ENCODE results near the gene RPAIN.

Gene RPAIN

DNA sequence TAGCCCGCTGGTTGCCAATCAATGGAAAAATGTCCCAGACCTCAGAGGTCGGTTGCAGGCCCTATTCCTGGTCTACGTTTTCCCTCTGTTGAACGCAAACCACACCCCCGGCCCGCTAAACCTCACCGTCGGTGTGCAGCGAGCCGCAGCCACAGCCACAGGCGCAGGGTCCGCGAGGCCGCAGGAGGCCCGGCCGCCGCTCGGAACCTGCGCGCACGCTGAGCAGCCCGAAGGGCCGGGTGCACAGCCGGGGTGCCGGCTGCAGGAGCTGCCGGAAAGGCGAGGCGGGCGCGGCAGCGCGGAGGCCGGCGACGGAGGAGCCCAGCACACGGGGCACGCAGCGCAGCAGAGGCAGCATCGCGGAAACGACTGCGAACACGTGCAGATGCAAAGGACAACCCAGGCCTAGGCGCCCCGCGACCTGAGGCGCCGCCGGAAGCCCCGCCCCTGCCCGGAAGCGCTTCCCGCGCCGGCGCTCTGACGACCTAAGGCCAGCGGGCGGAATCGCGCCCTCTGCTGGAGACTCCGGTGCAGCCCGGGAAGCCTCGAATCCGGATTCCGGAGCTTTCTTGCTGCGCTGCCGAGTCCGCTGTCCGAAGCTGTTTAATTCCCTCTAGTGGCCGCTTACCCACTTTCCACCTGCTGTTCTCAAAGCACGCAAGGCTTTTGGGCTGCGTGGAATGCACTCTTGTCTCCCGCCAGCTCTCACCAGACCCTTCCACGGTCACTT, 18.9 kb downstream of the RPAIN start, which contains the start of gene C1QBP:
Gene C1QBP, minus strand, starts transcription at position 440 of the 730 bp plus-strand sequence. Its CDS starts 82 bp downstream, at position 358.
- peak; percentile 97 for TF ChIP-seq CTCF (IDR thresholded peaks at IDR 0.05; ENCODE audit: low read depth, low read length, missing control alignments)
- H3K4me3 ChIP-seq (replicated peaks; ENCODE audit: low read depth, low read length): peak within 1 kb of the TSS; percentile 61
- peak; percentile 82 for DNase-seq (ENCODE audit: extremely low read depth, low read depth)

DNA sequence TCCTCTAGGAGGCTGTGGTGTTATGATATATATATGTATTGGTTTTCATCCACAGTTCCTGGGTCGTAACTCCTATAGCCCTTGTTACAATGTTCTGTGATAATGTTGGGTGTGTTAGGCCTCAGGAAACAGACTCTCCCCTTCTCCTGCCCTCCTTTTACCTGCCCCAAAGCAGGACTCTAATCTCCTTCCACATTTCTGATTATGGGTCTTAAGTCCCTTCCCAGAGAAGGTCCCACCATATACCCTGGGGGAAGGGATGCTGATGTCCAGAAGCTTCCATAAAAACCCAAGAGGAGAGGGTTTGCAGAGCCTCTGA, 19.4 kb downstream of the RPAIN start:
- no peak for TF ChIP-seq CTCF (IDR thresholded peaks at IDR 0.05; ENCODE audit: low read depth, low read length, missing control alignments)
- peak overlapping the region; percentile 61 for H3K4me3 ChIP-seq (replicated peaks; ENCODE audit: low read depth, low read length)
- DNase-seq (ENCODE audit: extremely low read depth, low read depth): no peak

- no peak overlapping the region for H3K4me3 ChIP-seq (replicated peaks; ENCODE audit: low read depth, low read length)
- TF ChIP-seq CTCF (IDR thresholded peaks at IDR 0.05; ENCODE audit: low read depth, low read length, missing control alignments): no peak
- DNase-seq (ENCODE audit: extremely low read depth, low read depth): no peak
These were observed 23.7 kb downstream of the RPAIN start for GRCh38 chr17:5443728-5444127.

- H3K4me3 ChIP-seq (replicated peaks; ENCODE audit: low read depth, low read length): no peak overlapping the region
- no peak for TF ChIP-seq CTCF (IDR thresholded peaks at IDR 0.05; ENCODE audit: low read depth, low read length, missing control alignments)
- DNase-seq (ENCODE audit: extremely low read depth, low read depth): no peak
These were observed 24.2 kb downstream of the RPAIN start for GRCh38 chr17:5444209-5444608.

GRCh38 chr17:5446786-5447185, 26.8 kb downstream of the RPAIN start:
- H3K4me3 ChIP-seq (replicated peaks; ENCODE audit: low read depth, low read length): no peak overlapping the region
- no peak for TF ChIP-seq CTCF (IDR thresholded peaks at IDR 0.05; ENCODE audit: low read depth, low read length, missing control alignments)
- no peak for DNase-seq (ENCODE audit: extremely low read depth, low read depth)

DNA sequence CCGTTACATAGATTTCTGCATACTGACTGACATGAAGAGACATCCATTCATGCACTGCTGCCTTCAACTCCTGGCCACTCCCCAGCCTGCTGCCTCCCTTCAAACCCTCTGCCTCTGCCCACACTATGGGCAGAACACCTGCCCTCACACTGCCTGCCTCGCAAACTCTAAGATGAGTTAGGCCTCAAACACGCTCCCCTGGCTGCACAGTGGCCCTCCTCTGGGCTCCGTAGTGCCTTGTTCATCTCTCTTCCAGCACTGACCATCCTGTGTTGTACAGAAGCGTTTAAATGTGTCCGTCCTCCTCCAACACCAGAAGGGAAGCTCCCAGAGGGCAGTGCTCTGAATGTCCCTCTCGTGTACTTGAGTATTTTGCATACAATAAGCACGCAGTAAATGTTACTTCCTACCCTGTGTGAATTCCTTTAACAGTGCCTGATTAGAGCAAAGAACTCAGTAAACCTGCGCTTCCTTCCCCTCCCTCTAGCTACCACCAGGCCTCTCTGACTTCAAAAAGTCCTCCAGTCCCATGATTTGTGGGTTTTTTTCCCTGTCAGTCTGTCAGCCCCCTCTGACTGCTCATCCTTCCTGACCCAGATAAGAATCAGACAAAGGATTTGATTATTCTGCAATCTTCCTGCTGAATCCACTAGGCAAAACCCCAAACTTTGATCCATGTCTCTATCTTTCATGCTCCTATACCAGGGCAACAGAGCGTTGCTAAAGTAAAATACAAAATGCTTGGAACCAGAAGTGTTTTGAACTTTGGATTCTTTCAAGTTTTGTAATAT, 44.9 kb downstream of the RPAIN start:
- no peak for DNase-seq (ENCODE audit: extremely low read depth, low read depth)
- H3K4me3 ChIP-seq (replicated peaks; ENCODE audit: low read depth, low read length): no peak overlapping the region
- no peak for TF ChIP-seq CTCF (IDR thresholded peaks at IDR 0.05; ENCODE audit: low read depth, low read length, missing control alignments)
